GM11168 (cell line): ENCODE measurements around the gene ULBP2.
"Not testable (repeated sequence)": the region's sequence is repeated elsewhere in the genome, so short reads cannot be mapped to it uniquely, and the experiment has no call there.

ENCODE experiments used
- in situ Hi-C: fragments of 300-500 bp; cut with MboI; formaldehyde crosslinking; loops from one replicate; pipeline ENCODE4 v1.12.0; 2022; ENCODE audit warnings: low sequenced_read_pairs; ENCODE audit not compliant: unreplicated experiment

Gene ULBP2

DNA sequence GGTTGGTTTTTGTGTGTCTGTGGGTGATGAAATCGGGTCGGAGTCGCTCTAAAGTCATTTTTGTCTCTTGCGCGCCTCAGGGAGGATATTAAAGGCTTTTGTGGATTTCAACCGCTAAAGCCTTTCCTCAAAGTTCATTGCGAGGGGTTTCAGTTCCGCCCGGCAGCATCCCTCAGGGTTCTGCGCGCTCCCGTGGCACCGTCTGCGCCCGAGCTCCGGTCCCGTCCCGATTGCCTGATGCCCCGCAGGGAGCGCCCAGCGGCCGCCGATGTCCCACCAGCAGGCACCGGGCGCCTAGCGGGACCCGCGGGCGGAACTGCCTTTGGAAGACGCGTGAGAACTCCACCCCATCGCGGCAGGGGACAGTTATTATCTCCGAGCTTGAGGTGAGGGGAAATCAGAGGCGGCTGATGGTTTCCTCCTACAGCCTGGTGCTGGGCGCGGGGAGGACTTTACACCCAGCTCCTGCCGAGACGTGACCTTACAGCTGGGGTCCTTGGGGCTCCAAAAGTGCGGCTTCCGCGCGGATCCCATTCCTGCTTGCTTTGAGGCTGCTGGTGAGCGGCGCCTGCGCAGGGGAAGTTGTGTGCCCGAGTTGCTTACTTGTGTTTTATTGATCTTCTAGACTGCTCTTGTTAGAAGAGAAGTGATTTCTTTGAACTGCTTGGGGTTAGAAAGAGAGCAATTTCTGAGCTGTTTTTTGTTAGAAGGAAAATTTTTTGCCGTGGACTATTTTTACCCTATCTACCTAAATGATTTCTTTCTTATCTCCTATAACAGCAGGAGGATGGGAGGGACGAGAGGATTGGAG is 49.1 kb downstream of the ULBP2 start:
- in situ Hi-C loops: no loop called here

DNA sequence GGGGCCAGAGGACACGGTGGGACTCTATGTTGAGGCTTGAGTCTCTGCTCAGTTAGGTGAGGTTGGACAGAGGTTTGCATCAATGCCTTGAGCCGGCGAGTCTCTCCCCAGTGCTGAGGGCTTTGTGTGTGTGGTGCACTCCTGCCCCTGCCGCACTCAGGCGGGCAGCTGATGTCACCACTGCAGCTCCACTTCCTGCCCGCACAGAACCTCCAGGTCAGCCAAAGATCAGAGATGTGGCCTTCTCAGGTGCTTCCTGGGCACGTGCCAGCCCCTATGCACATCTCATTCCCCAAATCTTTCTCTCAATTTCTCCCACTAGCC is 49.6 kb downstream of the ULBP2 start:
- in situ Hi-C loops: not testable (repeated sequence)

DNA sequence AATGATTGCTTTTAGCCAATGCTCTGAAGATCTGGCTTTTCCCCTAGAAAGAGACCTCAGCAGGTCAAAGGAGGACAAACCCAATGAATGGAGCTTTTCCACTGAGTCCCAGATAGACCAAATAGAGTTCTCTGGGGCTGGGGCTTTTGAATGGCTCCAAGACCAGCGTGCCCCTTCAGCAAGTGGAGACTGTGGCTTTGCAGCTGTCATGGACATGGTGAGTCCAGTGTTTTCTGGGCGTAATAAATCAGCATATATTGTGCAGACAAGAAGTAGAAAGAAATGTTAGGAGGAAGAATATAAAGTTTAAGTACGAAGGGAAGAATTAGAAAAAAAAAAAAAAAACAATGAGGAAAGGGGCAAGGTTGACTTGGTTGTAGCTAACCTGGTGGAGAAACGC is 50.0 kb downstream of the ULBP2 start:
- in situ Hi-C loops: no loop called here

DNA sequence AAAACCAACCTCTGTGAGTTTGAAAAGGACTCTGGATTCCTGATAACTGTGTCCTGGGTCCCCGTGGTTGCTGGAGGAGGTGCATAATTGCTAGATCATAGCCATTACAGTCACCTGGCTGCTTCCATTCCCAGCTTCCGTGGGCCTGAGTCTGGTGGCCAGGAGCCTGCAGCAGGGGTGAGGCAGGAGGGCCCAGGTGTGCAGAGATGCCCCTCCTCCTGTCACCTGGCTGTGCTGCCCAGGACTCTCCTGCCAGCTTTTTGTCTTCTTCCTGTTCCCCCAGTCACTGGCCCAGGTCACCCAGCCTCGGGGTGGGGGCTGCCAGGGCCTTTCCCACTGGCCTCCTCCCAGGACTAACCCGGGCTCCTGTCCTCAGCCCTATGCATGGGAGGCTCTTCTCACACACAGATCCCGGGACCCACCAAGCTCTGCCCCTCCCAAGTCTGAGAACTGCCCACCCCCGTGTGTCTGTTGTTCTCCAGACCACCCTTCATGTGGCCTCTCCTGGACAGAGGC is 53.5 kb downstream of the ULBP2 start:
- in situ Hi-C loops: no loop called here

GRCh38 chr6:149995971-149996370 is 54.2 kb downstream of the ULBP2 start:
- in situ Hi-C loops: no loop called here
